GM23338 (cell line): ENCODE data around the gene BRF1. TPM values are rescaled to one million over a fixed set of nuclear protein-coding genes. Genes with fewer than 3 reads are reported as not detected.
"Not testable (repeated sequence)": the region's sequence is repeated elsewhere in the genome, so short reads cannot be mapped to it uniquely, and the experiment has no call there.

ENCODE experiments used
- ATAC-seq: fragments of 200-7000 bp; cut with Tn5 transposase; 3 replicates; pipeline ENCODE4 v1.9.1; 2020
- DNase-seq: peaks from one replicate; pipeline ENCODE4 v3.0.0-alpha.2; 2015; ENCODE audit warnings: low spot score
- H2AFZ ChIP-seq: fragments of 200-600 bp; sonication (generic); 2 replicates; pipeline ENCODE4 v1.8.0; 2016; ENCODE audit warnings: antibody characterized with exemption, mild to moderate bottlenecking, moderate library complexity
- H3F3A ChIP-seq: fragments of 200-600 bp; sonication (generic); replicated peaks from 2 replicates; pipeline ENCODE4 v1.8.0; 2017; ENCODE audit warnings: antibody characterized with exemption, mixed run types, low read depth
- H3K27ac ChIP-seq: fragments of 200-600 bp; sonication (generic); 2 replicates; pipeline ENCODE4 v1.6.1; 2016; ENCODE audit warnings: low read depth
- H3K27me3 ChIP-seq: fragments of 200-600 bp; sonication (generic); 2 replicates; pipeline ENCODE4 v1.8.0; 2016; ENCODE audit warnings: mild to moderate bottlenecking, mixed run types, moderate library complexity; ENCODE audit not compliant: insufficient read depth
- H3K36me3 ChIP-seq: fragments of 200-600 bp; sonication (generic); 2 replicates; pipeline ENCODE4 v1.8.0; 2016; ENCODE audit warnings: mild to moderate bottlenecking; ENCODE audit not compliant: insufficient read depth
- H3K4me1 ChIP-seq: fragments of 200-600 bp; sonication (generic); 2 replicates; pipeline ENCODE4 v1.8.0; 2016; ENCODE audit warnings: mild to moderate bottlenecking, moderate library complexity; ENCODE audit not compliant: insufficient read depth
- H3K4me2 ChIP-seq: fragments of 200-600 bp; sonication (generic); 2 replicates; pipeline ENCODE4 v1.7.1; 2017; ENCODE audit warnings: mixed run types
- H3K4me3 ChIP-seq: fragments of 200-600 bp; sonication (generic); 2 replicates; pipeline ENCODE4 v1.6.1; 2016; ENCODE audit warnings: mixed run types
- H3K79me2 ChIP-seq: fragments of 200-600 bp; sonication (generic); replicated peaks from 2 replicates; pipeline ENCODE4 v1.8.0; 2017; ENCODE audit warnings: mild to moderate bottlenecking; ENCODE audit not compliant: insufficient read depth
- H3K9me2 ChIP-seq: fragments of 200-600 bp; sonication (generic); 2 replicates; pipeline ENCODE4 v1.8.0; 2017; ENCODE audit not compliant: insufficient read depth
- H4K20me1 ChIP-seq: fragments of 200-600 bp; sonication (generic); replicated peaks from 2 replicates; pipeline ENCODE4 v1.8.0; 2017; ENCODE audit warnings: mild to moderate bottlenecking; ENCODE audit not compliant: insufficient read depth
- H3K27ac Mint-ChIP-seq: 2 replicates; pipeline ENCODE4 v1.8.0; 2020; ENCODE audit warnings: inconsistent platforms, mild to moderate bottlenecking, moderate library complexity, mixed read lengths
- H3K27me3 Mint-ChIP-seq: 3 replicates; pipeline ENCODE4 v1.8.0; 2022; ENCODE audit warnings: low read depth, mild to moderate bottlenecking, moderate library complexity, mixed read lengths, inconsistent platforms; ENCODE audit not compliant: insufficient read depth, poor library complexity
- H3K36me3 Mint-ChIP-seq: 3 replicates; pipeline ENCODE4 v1.8.0; 2021; ENCODE audit warnings: low read depth, mild to moderate bottlenecking, inconsistent platforms, moderate library complexity, mixed read lengths
- H3K4me1 Mint-ChIP-seq: 3 replicates; pipeline ENCODE4 v1.8.0; 2020; ENCODE audit warnings: mild to moderate bottlenecking, inconsistent platforms, mixed read lengths
- H3K4me3 Mint-ChIP-seq: 3 replicates; pipeline ENCODE4 v1.8.0; 2021; ENCODE audit warnings: moderate library complexity, mild to moderate bottlenecking, inconsistent platforms, mixed read lengths
- H3K9me3 Mint-ChIP-seq: 3 replicates; pipeline ENCODE4 v1.8.0; 2020; ENCODE audit warnings: moderate library complexity, mild to moderate bottlenecking, inconsistent platforms, mixed read lengths
- CREB1 ChIP-seq: fragments of 250-450 bp; sonication (Bioruptor Pico); IDR thresholded peaks from 2 replicates; pipeline ENCODE4 v1.5.0; 2020; ENCODE audit warnings: low read depth, mild to moderate bottlenecking, moderate library complexity
- CTCF ChIP-seq, 2 experiments: fragments of 200-600 bp in 1 of 2; sonication (generic) in 1 of 2; conservative IDR thresholded peaks; 2 replicates each; pipeline versions ENCODE4 v1.5.1 to v1.6.1; 2016 to 2017; ENCODE audit warnings: antibody characterized with exemption in 2 of 2, low read depth in 2 of 2, mild to moderate bottlenecking in 2 of 2, moderate library complexity in 1 of 2
- ETS1 ChIP-seq: IDR thresholded peaks from 2 replicates; pipeline ENCODE4 v1.6.1; 2016; ENCODE audit warnings: antibody characterized with exemption
- POLR2AphosphoS5 ChIP-seq: IDR thresholded peaks from 2 replicates; pipeline ENCODE4 v1.6.1; 2016; ENCODE audit warnings: antibody characterized with exemption, low read depth
- STAT1 ChIP-seq: IDR thresholded peaks from one replicate; pipeline ENCODE4 v1.6.1; 2016; ENCODE audit warnings: antibody characterized with exemption; ENCODE audit not compliant: unreplicated experiment
- ZNF114 ChIP-seq: fragments of 250-450 bp; sonication (Bioruptor Pico); IDR thresholded peaks from 2 replicates; pipeline ENCODE4 v1.5.0; 2020; ENCODE audit warnings: mild to moderate bottlenecking, moderate library complexity
- ZNF462 ChIP-seq: fragments of 250-450 bp; sonication (Bioruptor Pico); IDR thresholded peaks from 2 replicates; pipeline ENCODE4 v1.5.0; 2020; ENCODE audit warnings: mild to moderate bottlenecking, moderate library complexity
- polyA plus RNA-seq: library from polyadenylated mRNA; unstranded; fragments of >200 nt; fragmentation: Nextera tagmentation; extraction: Ambion mirVana; gene quantifications from 2 replicates; pipeline ENCODE4 v1.2.1, GENCODE V29; 2016
- total RNA-seq: library from RNA; depleted of rRNA; stranded (reverse); fragments of >200 nt; shearing (Covaris generic); gene quantifications from 2 replicates; pipeline ENCODE4 v1.2.3, GENCODE V29; 2014

Gene BRF1
- total and polyA plus RNA-seq, 2 experiments from 2014 or later: 8.6 to 29.9 TPM

GRCh38 chr14:105299654-105300541 lies 903 bp downstream of the BRF1 start:
- ATAC-seq (peak; percentile 10), DNase-seq (no peak)
- peaks cover 6% of the 10 kb centered on the region; the same call in 2 of the 3 replicates for H3K9me3 Mint-ChIP-seq
- H3K27me3 Mint-ChIP-seq: peaks cover 13% of the 10 kb centered on the region
- H3K4me3 ChIP-seq: peak overlapping the region; percentile 85
- H3K36me3 Mint-ChIP-seq: peaks cover 6% of the 10 kb centered on the region; the same call in 2 of the 3 replicates
- no peak overlapping the region for H3K27ac ChIP-seq
- peaks cover 6% of the 10 kb centered on the region for H3K4me1 Mint-ChIP-seq
- H3K4me1 ChIP-seq: no peaks in the 10 kb centered on the region; the same call in 1 of the 2 replicates
- peaks cover 11% of the 10 kb centered on the region for H3K27me3 ChIP-seq
- H3K4me3 Mint-ChIP-seq: peak overlapping the region; percentile 76
- peak overlapping the region; percentile 62; the same call in 1 of the 2 replicates for H3K27ac Mint-ChIP-seq
- peak overlapping the region; percentile 66; the same call in 1 of the 2 replicates for H2AFZ ChIP-seq
- H3F3A ChIP-seq: peaks cover 14% of the 10 kb centered on the region; the same call in 1 of the 2 replicates
- peak overlapping the region; percentile 88 for H3K4me2 ChIP-seq
- H3K9me2 ChIP-seq: no peaks in the 10 kb centered on the region
- peaks cover 50% of the 10 kb centered on the region for H3K79me2 ChIP-seq
- TF ChIP-seq ZNF114 (CRISPR knock-in tag): no peak
- TF ChIP-seq POLR2AphosphoS5: no peak
- no peak for TF ChIP-seq CREB1 (CRISPR knock-in tag)
- no peak for TF ChIP-seq ETS1
- TF ChIP-seq CTCF (conservative IDR thresholded peaks at IDR 0.05; ENCODE audit: low read depth in 2 of 2): no peak
- no peak for TF ChIP-seq STAT1
- no peak for TF ChIP-seq ZNF462 (CRISPR knock-in tag)
- peaks cover 15% of the 10 kb centered on the region for H4K20me1 ChIP-seq
- no peaks in the 10 kb centered on the region for H3K36me3 ChIP-seq

- H3K27ac Mint-ChIP-seq, DNase-seq, H3K27me3 Mint-ChIP-seq, H3K36me3 ChIP-seq, H2AFZ ChIP-seq, H3K36me3 Mint-ChIP-seq, ATAC-seq, H3K4me2 ChIP-seq, H3K4me3 ChIP-seq, H3K9me2 ChIP-seq, H3K4me3 Mint-ChIP-seq, H3K4me1 ChIP-seq, H3K9me3 Mint-ChIP-seq, H3K4me1 Mint-ChIP-seq, H3K27ac ChIP-seq: not testable (repeated sequence)
- peaks cover 57% of the 10 kb centered on the region for H3K79me2 ChIP-seq
- peaks cover 14% of the 10 kb centered on the region; the same call in 1 of the 2 replicates for H3F3A ChIP-seq
- H3K27me3 ChIP-seq: peaks cover 11% of the 10 kb centered on the region
- peaks cover 15% of the 10 kb centered on the region for H4K20me1 ChIP-seq
Measured at GRCh38 chr14:105297311-105297710, 3.5 kb downstream of the BRF1 start.
